ENCODE measurements around the gene ZNF547.
A peak's percentile ranks its signal among the peaks of the same experiment; 100 is the strongest.

Gene ZNF547

DNA sequence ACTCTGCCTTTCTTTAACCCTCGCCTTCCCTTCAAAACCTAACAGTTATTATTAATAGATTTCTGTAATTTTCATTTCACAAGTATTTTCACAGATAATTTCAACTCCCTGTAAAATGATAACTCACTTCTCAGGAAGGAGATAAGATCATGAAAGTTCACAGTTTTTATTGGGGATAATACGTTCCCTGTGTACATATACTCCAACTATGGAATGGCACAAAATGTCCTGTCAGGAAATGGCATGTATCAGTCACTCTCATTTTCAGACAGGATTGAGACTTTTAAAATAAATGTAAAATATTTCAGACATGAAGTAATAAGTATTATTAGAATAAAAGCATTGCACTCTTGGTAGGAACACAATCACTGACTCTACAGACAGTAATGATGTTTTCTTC is 932 bp upstream of the ZNF547 start:
- Histone ChIP-seq H3K36me3 (ENCODE audit: insufficient read depth, low read length) (peaks cover 6% of the 10 kb centered on the region; the same call in 1 of the 2 replicates), H3K79me2 (ENCODE audit: insufficient read depth, low read length) (peaks cover 14% of the 10 kb centered on the region), H3K4me1 (ENCODE audit: insufficient read depth, low read length, poor library complexity, severe bottlenecking) (peaks cover 9% of the 10 kb centered on the region), H3K27me3 (ENCODE audit: insufficient read depth, low read length, poor library complexity, severe bottlenecking) (no peaks in the 10 kb centered on the region), H2AFZ (ENCODE audit: low read length) (peak overlapping the region; percentile 97), H3K9me2 (replicated peaks; ENCODE audit: low read depth, low read length) (no peaks in the 10 kb centered on the region), H3F3A (ENCODE audit: low read depth) (no peaks in the 10 kb centered on the region; the same call in 1 of the 2 replicates), H4K20me1 (ENCODE audit: insufficient read depth, low read length, poor library complexity, severe bottlenecking) (peaks cover 5% of the 10 kb centered on the region), H3K9ac (ENCODE audit: low read depth, low read length, poor library complexity, severe bottlenecking) (peak overlapping the region; percentile 80), H3K4me2 (ENCODE audit: low read depth, low read length, poor library complexity, severe bottlenecking) (peak overlapping the region; percentile 87), H3K4me3 (ENCODE audit: low read length, poor library complexity, severe bottlenecking) (peak overlapping the region; percentile 80), H3K9me3 (ENCODE audit: insufficient read depth, low read depth, low read length) (no peaks in the 10 kb centered on the region)
- TF ChIP-seq, protein P1, sequence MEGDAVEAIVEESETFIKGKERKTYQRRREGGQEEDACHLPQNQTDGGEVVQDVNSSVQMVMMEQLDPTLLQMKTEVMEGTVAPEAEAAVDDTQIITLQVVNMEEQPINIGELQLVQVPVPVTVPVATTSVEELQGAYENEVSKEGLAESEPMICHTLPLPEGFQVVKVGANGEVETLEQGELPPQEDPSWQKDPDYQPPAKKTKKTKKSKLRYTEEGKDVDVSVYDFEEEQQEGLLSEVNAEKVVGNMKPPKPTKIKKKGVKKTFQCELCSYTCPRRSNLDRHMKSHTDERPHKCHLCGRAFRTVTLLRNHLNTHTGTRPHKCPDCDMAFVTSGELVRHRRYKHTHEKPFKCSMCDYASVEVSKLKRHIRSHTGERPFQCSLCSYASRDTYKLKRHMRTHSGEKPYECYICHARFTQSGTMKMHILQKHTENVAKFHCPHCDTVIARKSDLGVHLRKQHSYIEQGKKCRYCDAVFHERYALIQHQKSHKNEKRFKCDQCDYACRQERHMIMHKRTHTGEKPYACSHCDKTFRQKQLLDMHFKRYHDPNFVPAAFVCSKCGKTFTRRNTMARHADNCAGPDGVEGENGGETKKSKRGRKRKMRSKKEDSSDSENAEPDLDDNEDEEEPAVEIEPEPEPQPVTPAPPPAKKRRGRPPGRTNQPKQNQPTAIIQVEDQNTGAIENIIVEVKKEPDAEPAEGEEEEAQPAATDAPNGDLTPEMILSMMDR (conservative IDR thresholded peaks at IDR 0.05; ENCODE audit: low read length): no peak
- no peak for TF ChIP-seq EZH2phosphoT487 (IDR thresholded peaks at IDR 0.05; ENCODE audit: borderline replicate concordance)

DNA sequence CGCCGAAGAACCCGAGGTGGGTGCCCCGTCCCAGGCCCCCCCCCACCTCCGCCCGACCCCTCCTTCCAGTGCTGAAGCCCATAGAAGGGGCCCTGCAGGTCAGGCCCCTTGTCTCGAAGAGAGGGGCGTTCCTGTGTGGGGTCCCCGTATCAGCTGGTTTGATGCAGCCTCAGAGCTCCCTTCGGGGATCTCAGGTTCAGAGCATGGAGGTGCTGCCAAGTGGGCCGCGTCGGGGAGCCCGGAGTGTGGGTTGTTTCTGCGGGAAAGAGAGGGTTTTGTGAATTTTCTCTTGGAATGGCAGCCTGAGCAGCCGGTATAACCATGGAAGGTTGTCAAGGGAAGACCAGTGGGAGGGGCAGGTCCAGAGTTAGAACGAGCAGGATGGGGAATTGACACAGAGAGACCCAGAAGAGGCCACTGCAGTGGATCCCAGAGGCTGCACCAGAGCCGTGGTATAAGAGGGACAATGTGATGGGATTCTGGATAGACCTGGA is 384 bp downstream of the ZNF547 start:
- H3K9me3 ChIP-seq (ENCODE audit: insufficient read depth, low read depth, low read length): no peaks in the 10 kb centered on the region
- peaks cover 5% of the 10 kb centered on the region for H4K20me1 ChIP-seq (ENCODE audit: insufficient read depth, low read length, poor library complexity, severe bottlenecking)
- no peak for TF ChIP-seq EZH2phosphoT487 (IDR thresholded peaks at IDR 0.05; ENCODE audit: borderline replicate concordance)
- TF ChIP-seq, protein P1 (conservative IDR thresholded peaks at IDR 0.05; ENCODE audit: low read length): no peak
- H3K79me2 ChIP-seq (ENCODE audit: insufficient read depth, low read length): peaks cover 14% of the 10 kb centered on the region
- peak overlapping the region; percentile 68 for H2AFZ ChIP-seq (ENCODE audit: low read length)
- H3K9me2 ChIP-seq (replicated peaks; ENCODE audit: low read depth, low read length): no peaks in the 10 kb centered on the region
- peak overlapping the region; percentile 75 for H3K9ac ChIP-seq (ENCODE audit: low read depth, low read length, poor library complexity, severe bottlenecking)
- H3K36me3 ChIP-seq (ENCODE audit: insufficient read depth, low read length): no peaks in the 10 kb centered on the region; the same call in 1 of the 2 replicates
- H3F3A ChIP-seq (ENCODE audit: low read depth): no peaks in the 10 kb centered on the region; the same call in 1 of the 2 replicates
- H3K4me1 ChIP-seq (ENCODE audit: insufficient read depth, low read length, poor library complexity, severe bottlenecking): peaks cover 9% of the 10 kb centered on the region
- H3K4me3 ChIP-seq (ENCODE audit: low read length, poor library complexity, severe bottlenecking): peak overlapping the region; percentile 80
- no peaks in the 10 kb centered on the region for H3K27me3 ChIP-seq (ENCODE audit: insufficient read depth, low read length, poor library complexity, severe bottlenecking)
- peak overlapping the region; percentile 85 for H3K4me2 ChIP-seq (ENCODE audit: low read depth, low read length, poor library complexity, severe bottlenecking)

DNA sequence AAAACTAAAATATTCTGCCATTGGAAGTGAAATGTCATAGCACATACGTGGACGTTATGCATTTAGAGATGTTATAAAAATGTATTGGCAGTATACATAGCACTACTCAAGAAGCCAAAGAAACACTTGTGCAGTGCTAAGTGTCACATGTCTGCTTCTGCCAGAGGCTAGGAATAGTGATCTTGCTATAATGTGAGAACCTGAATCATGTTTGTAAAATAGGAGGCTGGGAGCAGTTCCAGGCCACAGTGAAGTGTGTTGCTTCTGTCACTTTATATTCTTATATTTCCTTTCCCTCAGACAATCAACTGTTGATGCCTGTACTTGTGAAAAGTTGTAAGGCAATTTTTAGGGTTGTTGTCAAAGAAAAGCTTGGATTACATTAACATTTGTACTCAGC is 3.4 kb downstream of the ZNF547 start:
- H3K4me3 ChIP-seq (ENCODE audit: low read length, poor library complexity, severe bottlenecking): no peak overlapping the region
- no peaks in the 10 kb centered on the region for H3K36me3 ChIP-seq (ENCODE audit: insufficient read depth, low read length)
- no peak overlapping the region for H3K9ac ChIP-seq (ENCODE audit: low read depth, low read length, poor library complexity, severe bottlenecking)
- no peak for TF ChIP-seq EZH2phosphoT487 (IDR thresholded peaks at IDR 0.05; ENCODE audit: borderline replicate concordance)
- TF ChIP-seq, protein P1 (conservative IDR thresholded peaks at IDR 0.05; ENCODE audit: low read length): no peak
- H2AFZ ChIP-seq (ENCODE audit: low read length): no peak overlapping the region
- H3K4me1 ChIP-seq (ENCODE audit: insufficient read depth, low read length, poor library complexity, severe bottlenecking): peaks cover 9% of the 10 kb centered on the region
- H3F3A ChIP-seq (ENCODE audit: low read depth): no peaks in the 10 kb centered on the region
- H3K9me3 ChIP-seq (ENCODE audit: insufficient read depth, low read depth, low read length): no peaks in the 10 kb centered on the region
- no peaks in the 10 kb centered on the region for H3K27me3 ChIP-seq (ENCODE audit: insufficient read depth, low read length, poor library complexity, severe bottlenecking)
- H3K79me2 ChIP-seq (ENCODE audit: insufficient read depth, low read length): peaks cover 14% of the 10 kb centered on the region
- H3K4me2 ChIP-seq (ENCODE audit: low read depth, low read length, poor library complexity, severe bottlenecking): no peak overlapping the region
- no peaks in the 10 kb centered on the region for H3K9me2 ChIP-seq (replicated peaks; ENCODE audit: low read depth, low read length)
- peaks cover 5% of the 10 kb centered on the region for H4K20me1 ChIP-seq (ENCODE audit: insufficient read depth, low read length, poor library complexity, severe bottlenecking)

Measured in Loucy (cell line).